ENCODE measurements around the gene DIS3L2.
"Not testable (repeated sequence)": the region's sequence is repeated elsewhere in the genome, so short reads cannot be mapped to it uniquely, and the experiment has no call there.

DIS3L2 gene

GRCh38 chr2:231942180-231942579, 19.3 kb upstream of the DIS3L2 start:
- no peaks in the 10 kb centered on the region for H3K79me1 ChIP-seq (ENCODE audit: low read length)
- H2BK120ac ChIP-seq (ENCODE audit: low read depth, low read length) = no peak overlapping the region
- no peak overlapping the region for H3K9ac ChIP-seq (ENCODE audit: low read length)
- no peaks in the 10 kb centered on the region for H3K79me2 ChIP-seq (ENCODE audit: control insufficient read depth, insufficient read depth, low read length)
- no peak overlapping the region for H3K56ac ChIP-seq (ENCODE audit: low read length)
- no peak overlapping the region for H3K18ac ChIP-seq (ENCODE audit: low read length)
- no peak overlapping the region for H3K23ac ChIP-seq (ENCODE audit: low read length)
- no peak overlapping the region for H3K27ac ChIP-seq (ENCODE audit: low read depth, low read length)
- no peak overlapping the region for H3K4ac ChIP-seq (ENCODE audit: low read depth, low read length)
- no peaks in the 10 kb centered on the region for H3K27me3 ChIP-seq (ENCODE audit: insufficient read depth, low read length, poor library complexity)
- no peak overlapping the region for H2BK15ac ChIP-seq (replicated peaks; ENCODE audit: low read depth)
- no peaks in the 10 kb centered on the region for H3K36me3 ChIP-seq (ENCODE audit: control insufficient read depth, insufficient read depth, low read length)
- no peak overlapping the region for H2BK5ac ChIP-seq (ENCODE audit: low read length)
- H2AK5ac ChIP-seq (ENCODE audit: low read length) = no peak overlapping the region
- H4K8ac ChIP-seq (ENCODE audit: low read depth, low read length) = no peak overlapping the region
- no peak overlapping the region for H3K4me2 ChIP-seq (ENCODE audit: low read length)
- no peak overlapping the region for H4K5ac ChIP-seq (ENCODE audit: low read length)
- no peak overlapping the region for H3K4me3 ChIP-seq (ENCODE audit: low read length)
- DNase-seq = no peak
- WGBS (ENCODE audit: extremely low coverage, insufficient coverage, low lambda C conversion rate) = no CpG with 5 or more reads among the region's 6 CpGs
- H3K4me1 ChIP-seq (ENCODE audit: control insufficient read depth, low read depth, low read length) = no peaks in the 10 kb centered on the region

GRCh38 chr2:231946241-231946814, 15.2 kb upstream of the DIS3L2 start:
- H3K79me2 ChIP-seq (ENCODE audit: control insufficient read depth, insufficient read depth, low read length) = no peaks in the 10 kb centered on the region

GRCh38 chr2:231947112-231947511, 14.4 kb upstream of the DIS3L2 start:
- H3K23ac ChIP-seq (ENCODE audit: low read length); H3K36me3 ChIP-seq (ENCODE audit: control insufficient read depth, insufficient read depth, low read length); H3K27me3 ChIP-seq (ENCODE audit: insufficient read depth, low read length, poor library complexity); H2BK5ac ChIP-seq (ENCODE audit: low read length); H3K79me1 ChIP-seq (ENCODE audit: low read length); H4K5ac ChIP-seq (ENCODE audit: low read length); DNase-seq; H4K8ac ChIP-seq (ENCODE audit: low read depth, low read length); H3K4me3 ChIP-seq (ENCODE audit: low read length); H3K56ac ChIP-seq (ENCODE audit: low read length); H2BK15ac ChIP-seq (replicated peaks; ENCODE audit: low read depth); H2BK120ac ChIP-seq (ENCODE audit: low read depth, low read length); H3K9ac ChIP-seq (ENCODE audit: low read length); H3K18ac ChIP-seq (ENCODE audit: low read length); H3K4me1 ChIP-seq (ENCODE audit: control insufficient read depth, low read depth, low read length); H3K4ac ChIP-seq (ENCODE audit: low read depth, low read length); H2AK5ac ChIP-seq (ENCODE audit: low read length); H3K79me2 ChIP-seq (ENCODE audit: control insufficient read depth, insufficient read depth, low read length); H3K4me2 ChIP-seq (ENCODE audit: low read length); H3K27ac ChIP-seq (ENCODE audit: low read depth, low read length): not testable (repeated sequence)
- WGBS (ENCODE audit: extremely low coverage, insufficient coverage, low lambda C conversion rate) = no CpG with 5 or more reads among the region's 11 CpGs

More at GRCh38 chr2:231946241-231946814, 15.2 kb upstream of the DIS3L2 start:
- no peak overlapping the region for H3K56ac ChIP-seq (ENCODE audit: low read length)
- no peaks in the 10 kb centered on the region for H3K79me1 ChIP-seq (ENCODE audit: low read length)
- no peak overlapping the region for H2BK120ac ChIP-seq (ENCODE audit: low read depth, low read length)
- H2AK5ac ChIP-seq (ENCODE audit: low read length) = no peak overlapping the region
- H3K23ac ChIP-seq (ENCODE audit: low read length) = no peak overlapping the region
- no peaks in the 10 kb centered on the region for H3K4me1 ChIP-seq (ENCODE audit: control insufficient read depth, low read depth, low read length)
- no peak overlapping the region for H3K9ac ChIP-seq (ENCODE audit: low read length)
- no peak overlapping the region for H2BK5ac ChIP-seq (ENCODE audit: low read length)
- H3K4ac ChIP-seq (ENCODE audit: low read depth, low read length) = no peak overlapping the region
- H3K4me3 ChIP-seq (ENCODE audit: low read length) = no peak overlapping the region
- H4K5ac ChIP-seq (ENCODE audit: low read length) = no peak overlapping the region
- H3K18ac ChIP-seq (ENCODE audit: low read length) = no peak overlapping the region
- no peaks in the 10 kb centered on the region for H3K27me3 ChIP-seq (ENCODE audit: insufficient read depth, low read length, poor library complexity)
- WGBS (ENCODE audit: extremely low coverage, insufficient coverage, low lambda C conversion rate) = no CpG with 5 or more reads among the region's 15 CpGs
- H3K4me2 ChIP-seq (ENCODE audit: low read length) = no peak overlapping the region
- no peak overlapping the region for H4K8ac ChIP-seq (ENCODE audit: low read depth, low read length)
- no peak overlapping the region for H2BK15ac ChIP-seq (replicated peaks; ENCODE audit: low read depth)
- no peak for DNase-seq
- no peak overlapping the region for H3K27ac ChIP-seq (ENCODE audit: low read depth, low read length)
- no peaks in the 10 kb centered on the region for H3K36me3 ChIP-seq (ENCODE audit: control insufficient read depth, insufficient read depth, low read length)

GRCh38 chr2:231947694-231948093, 13.8 kb upstream of the DIS3L2 start:
- no peak overlapping the region for H2BK120ac ChIP-seq (ENCODE audit: low read depth, low read length)
- no peak overlapping the region for H4K8ac ChIP-seq (ENCODE audit: low read depth, low read length)
- no peak overlapping the region for H3K4ac ChIP-seq (ENCODE audit: low read depth, low read length)
- no peak overlapping the region for H3K4me3 ChIP-seq (ENCODE audit: low read length)
- no peak overlapping the region for H2AK5ac ChIP-seq (ENCODE audit: low read length)
- H4K5ac ChIP-seq (ENCODE audit: low read length) = no peak overlapping the region
- H3K18ac ChIP-seq (ENCODE audit: low read length) = no peak overlapping the region
- no peak overlapping the region for H2BK15ac ChIP-seq (replicated peaks; ENCODE audit: low read depth)
- no peak overlapping the region for H3K4me2 ChIP-seq (ENCODE audit: low read length)
- DNase-seq = no peak
- no peak overlapping the region for H3K56ac ChIP-seq (ENCODE audit: low read length)
- H3K9ac ChIP-seq (ENCODE audit: low read length) = no peak overlapping the region
- no peaks in the 10 kb centered on the region for H3K4me1 ChIP-seq (ENCODE audit: control insufficient read depth, low read depth, low read length)
- no peaks in the 10 kb centered on the region for H3K27me3 ChIP-seq (ENCODE audit: insufficient read depth, low read length, poor library complexity)
- no peaks in the 10 kb centered on the region for H3K79me1 ChIP-seq (ENCODE audit: low read length)
- no peaks in the 10 kb centered on the region for H3K36me3 ChIP-seq (ENCODE audit: control insufficient read depth, insufficient read depth, low read length)
- H3K27ac ChIP-seq (ENCODE audit: low read depth, low read length) = no peak overlapping the region
- no CpG with 5 or more reads among the region's 7 CpGs for WGBS (ENCODE audit: extremely low coverage, insufficient coverage, low lambda C conversion rate)
- H3K79me2 ChIP-seq (ENCODE audit: control insufficient read depth, insufficient read depth, low read length) = no peaks in the 10 kb centered on the region
- H2BK5ac ChIP-seq (ENCODE audit: low read length) = no peak overlapping the region
- H3K23ac ChIP-seq (ENCODE audit: low read length) = no peak overlapping the region

- no peak overlapping the region for H4K8ac ChIP-seq (ENCODE audit: low read depth, low read length)
- no peak for DNase-seq
- H3K27ac ChIP-seq (ENCODE audit: low read depth, low read length) = no peak overlapping the region
- no peak overlapping the region for H3K9ac ChIP-seq (ENCODE audit: low read length)
- no peak overlapping the region for H3K56ac ChIP-seq (ENCODE audit: low read length)
- no peak overlapping the region for H3K4me2 ChIP-seq (ENCODE audit: low read length)
- no peak overlapping the region for H3K18ac ChIP-seq (ENCODE audit: low read length)
- H3K27me3 ChIP-seq (ENCODE audit: insufficient read depth, low read length, poor library complexity) = no peaks in the 10 kb centered on the region
- no peak overlapping the region for H2BK15ac ChIP-seq (replicated peaks; ENCODE audit: low read depth)
- H2AK5ac ChIP-seq (ENCODE audit: low read length) = no peak overlapping the region
- H2BK5ac ChIP-seq (ENCODE audit: low read length) = no peak overlapping the region
- WGBS (ENCODE audit: extremely low coverage, insufficient coverage, low lambda C conversion rate) = no CpG with 5 or more reads among the region's 2 CpGs
- no peak overlapping the region for H3K4me3 ChIP-seq (ENCODE audit: low read length)
- H3K36me3 ChIP-seq (ENCODE audit: control insufficient read depth, insufficient read depth, low read length) = no peaks in the 10 kb centered on the region
- no peaks in the 10 kb centered on the region for H3K79me2 ChIP-seq (ENCODE audit: control insufficient read depth, insufficient read depth, low read length)
- H4K5ac ChIP-seq (ENCODE audit: low read length) = no peak overlapping the region
- H3K79me1 ChIP-seq (ENCODE audit: low read length) = no peaks in the 10 kb centered on the region
- no peak overlapping the region for H2BK120ac ChIP-seq (ENCODE audit: low read depth, low read length)
- no peak overlapping the region for H3K4ac ChIP-seq (ENCODE audit: low read depth, low read length)
- H3K4me1 ChIP-seq (ENCODE audit: control insufficient read depth, low read depth, low read length) = no peaks in the 10 kb centered on the region
- no peak overlapping the region for H3K23ac ChIP-seq (ENCODE audit: low read length)
Observed at GRCh38 chr2:231951452-231952035, 10.0 kb upstream of the DIS3L2 start.
